Superior temporal gyrus (tissue), 1 donor: Measurements from ENCODE around the gene FEZ2.

Experiments
- DNase-seq: peaks from one replicate; pipeline ENCODE4 v3.0.0-alpha.2; 2016; ENCODE audit errors: extremely low spot score

Gene FEZ2

GRCh38 chr2:36587101-36587500 is 10.9 kb downstream of the FEZ2 start:
- no peak for DNase-seq

- no peak for DNase-seq
Observed at GRCh38 chr2:36586672-36587071, 11.3 kb downstream of the FEZ2 start.

DNA sequence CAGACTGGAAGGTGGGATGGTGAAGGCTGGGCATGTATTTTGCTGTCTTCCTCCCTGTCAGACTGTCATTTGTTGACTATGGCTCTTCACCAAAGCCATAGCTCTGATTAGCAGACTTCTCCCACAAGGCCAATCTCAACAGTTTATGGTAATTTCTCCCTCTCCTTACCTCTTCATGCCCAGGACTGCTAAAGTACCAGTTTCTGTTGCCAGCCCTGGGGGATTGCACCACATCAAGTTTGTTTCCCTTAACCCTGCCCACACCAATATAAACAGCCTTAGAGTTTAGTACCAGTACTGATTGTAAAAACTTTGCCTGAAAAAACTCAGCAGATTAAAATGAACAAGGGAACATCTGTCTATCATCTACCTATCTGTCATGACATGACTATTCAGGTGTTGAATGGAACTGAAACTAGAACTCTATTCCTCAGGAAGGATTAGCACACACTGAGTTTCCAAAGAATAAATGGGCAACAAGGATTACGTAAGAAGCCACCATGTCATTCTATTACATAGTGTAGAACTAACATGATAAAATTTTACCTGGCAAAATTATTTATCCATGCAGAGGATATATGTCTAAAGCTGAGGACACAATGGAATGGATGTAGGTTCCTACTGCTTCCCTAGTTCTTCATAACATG is 13.7 kb downstream of the FEZ2 start:
- no peak for DNase-seq

DNA sequence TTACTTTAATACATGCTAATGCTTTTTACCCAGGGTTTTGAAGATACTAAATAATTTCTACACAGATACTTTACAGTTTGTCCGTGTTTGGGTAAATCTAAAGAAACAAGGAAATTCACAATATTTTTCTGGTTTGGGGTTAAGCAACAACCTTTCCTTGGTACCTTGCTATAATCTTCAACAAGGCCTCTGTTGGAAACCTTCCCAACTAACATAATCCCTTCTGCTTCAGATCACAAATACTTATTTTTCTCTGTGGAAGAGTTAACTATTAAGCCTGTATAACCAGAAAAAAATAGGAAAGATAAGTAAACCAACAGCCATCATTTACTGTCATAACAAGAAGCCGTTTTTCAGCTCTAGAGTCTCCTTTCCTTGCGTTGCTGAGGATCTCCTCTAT is 15.0 kb downstream of the FEZ2 start:
- no peak for DNase-seq

DNA sequence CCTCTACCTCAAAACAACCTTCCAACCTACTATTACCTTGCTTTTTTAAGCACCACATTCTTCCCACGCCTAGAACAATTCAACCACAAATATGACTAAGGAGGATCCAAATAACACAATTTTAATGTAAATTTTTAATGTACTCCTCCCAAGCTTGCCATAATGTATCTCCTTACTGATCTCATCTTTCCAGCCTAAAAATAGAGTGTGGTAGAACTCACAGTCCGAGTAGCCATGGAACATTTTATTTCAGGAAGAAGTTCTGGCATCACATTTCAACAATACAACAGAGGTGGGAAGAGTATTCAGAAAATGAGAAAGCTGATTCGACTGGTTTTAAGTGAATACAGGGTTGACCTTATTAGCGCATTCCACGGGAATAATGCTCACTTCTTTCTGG is 15.4 kb downstream of the FEZ2 start:
- peak; percentile 71 for DNase-seq

DNA sequence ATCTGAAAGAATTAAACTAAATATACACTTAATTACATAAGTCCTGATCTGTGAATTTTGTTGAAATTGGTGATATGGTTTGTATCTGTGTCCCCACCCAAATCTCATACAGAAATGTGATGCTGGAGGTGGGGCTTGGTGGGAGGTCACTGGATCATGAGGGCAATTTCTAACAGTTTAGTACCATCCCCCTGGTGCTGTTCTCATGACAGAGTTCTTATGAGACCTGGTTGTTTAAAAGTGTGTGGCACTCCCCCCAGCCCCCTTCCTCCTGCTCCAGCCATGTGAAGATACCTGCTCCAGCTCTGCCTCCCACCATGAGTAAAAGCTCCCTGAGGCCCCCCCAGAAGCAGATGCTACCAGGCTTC is 18.7 kb downstream of the FEZ2 start:
- no peak for DNase-seq

DNA sequence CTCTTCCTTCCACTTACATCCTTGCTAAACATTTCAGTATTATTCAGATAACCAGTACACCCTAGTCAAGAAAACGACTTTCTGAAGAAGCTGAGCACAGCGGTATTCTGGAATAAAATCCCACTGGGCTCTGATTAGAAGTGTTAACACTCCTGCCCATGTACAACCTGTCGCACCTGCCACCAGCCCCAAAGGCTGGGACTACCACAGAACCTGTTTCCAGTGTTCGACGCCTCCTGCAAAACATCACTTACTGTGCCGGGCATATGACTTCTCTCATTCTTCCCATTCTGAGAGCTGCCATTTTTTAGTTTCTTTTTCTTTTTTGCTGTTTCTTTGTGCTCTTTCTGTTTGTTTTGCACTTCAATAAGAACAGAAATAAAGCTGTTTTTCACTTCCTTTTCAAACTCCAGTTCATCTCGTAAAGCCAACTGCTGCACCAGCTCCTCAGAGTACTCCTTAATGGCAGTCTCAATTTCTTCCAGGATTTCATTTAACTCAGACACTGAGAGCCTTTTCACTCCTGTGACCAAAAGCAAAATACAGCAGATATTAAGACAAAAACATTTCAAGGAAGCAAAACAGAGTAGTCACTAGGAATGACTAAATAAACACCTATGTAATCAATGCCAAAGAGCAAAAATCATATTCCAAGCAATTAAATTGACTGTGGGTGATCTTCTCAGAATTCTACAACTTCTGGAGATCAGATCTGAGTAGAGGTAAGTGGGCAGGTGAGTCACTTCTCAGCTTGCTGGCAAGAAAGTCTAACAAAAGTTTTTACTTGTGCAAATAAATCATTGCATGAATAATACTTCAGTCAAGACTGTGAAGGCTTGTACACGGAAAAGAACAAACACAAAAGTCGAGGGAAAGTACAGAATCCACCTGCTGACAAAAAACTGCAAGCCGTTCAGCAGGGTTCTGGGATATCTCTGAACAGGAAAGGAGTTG is 19.3 kb downstream of the FEZ2 start:
- no peak for DNase-seq

- DNase-seq: no peak
Observed at GRCh38 chr2:36577884-36578283, 20.1 kb downstream of the FEZ2 start.

DNA sequence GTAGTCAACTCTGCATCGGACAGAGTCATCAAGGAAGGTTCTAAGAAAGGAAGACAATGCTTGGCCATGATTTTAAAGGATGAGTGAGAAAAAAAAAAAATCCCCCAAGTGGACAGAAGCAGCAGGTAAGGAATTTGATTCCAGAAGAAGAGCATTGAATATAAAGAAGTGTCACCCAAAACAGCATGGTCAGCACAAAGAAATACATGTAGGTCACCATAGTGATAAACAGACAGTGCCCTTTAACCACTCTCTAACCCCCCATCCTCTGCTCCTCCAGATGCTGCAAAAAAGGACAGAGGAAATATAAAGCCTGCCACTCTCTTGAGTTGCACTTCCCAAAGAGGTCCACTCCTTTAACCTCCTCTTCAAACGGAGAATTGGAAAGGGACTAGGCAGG is 23.4 kb downstream of the FEZ2 start:
- DNase-seq: no peak

GRCh38 chr2:36573165-36573564 is 24.8 kb downstream of the FEZ2 start:
- DNase-seq: no peak

DNA sequence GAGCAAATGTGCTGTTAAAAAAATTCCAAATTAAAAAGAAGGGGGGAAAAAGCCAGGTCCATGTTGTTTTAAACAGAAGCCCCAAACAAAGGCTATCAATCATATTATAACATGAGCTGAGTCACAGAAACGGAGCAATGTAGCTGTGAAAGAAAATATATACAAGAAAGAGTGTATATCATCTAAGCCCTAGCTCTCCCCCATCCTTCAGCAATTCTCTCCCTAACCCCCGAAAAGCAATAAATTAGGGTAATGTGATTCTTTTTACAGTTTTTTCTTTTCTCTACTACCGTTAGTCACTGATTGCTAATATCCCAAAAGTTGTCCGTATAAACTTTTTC is 25.3 kb downstream of the FEZ2 start:
- no peak for DNase-seq

DNA sequence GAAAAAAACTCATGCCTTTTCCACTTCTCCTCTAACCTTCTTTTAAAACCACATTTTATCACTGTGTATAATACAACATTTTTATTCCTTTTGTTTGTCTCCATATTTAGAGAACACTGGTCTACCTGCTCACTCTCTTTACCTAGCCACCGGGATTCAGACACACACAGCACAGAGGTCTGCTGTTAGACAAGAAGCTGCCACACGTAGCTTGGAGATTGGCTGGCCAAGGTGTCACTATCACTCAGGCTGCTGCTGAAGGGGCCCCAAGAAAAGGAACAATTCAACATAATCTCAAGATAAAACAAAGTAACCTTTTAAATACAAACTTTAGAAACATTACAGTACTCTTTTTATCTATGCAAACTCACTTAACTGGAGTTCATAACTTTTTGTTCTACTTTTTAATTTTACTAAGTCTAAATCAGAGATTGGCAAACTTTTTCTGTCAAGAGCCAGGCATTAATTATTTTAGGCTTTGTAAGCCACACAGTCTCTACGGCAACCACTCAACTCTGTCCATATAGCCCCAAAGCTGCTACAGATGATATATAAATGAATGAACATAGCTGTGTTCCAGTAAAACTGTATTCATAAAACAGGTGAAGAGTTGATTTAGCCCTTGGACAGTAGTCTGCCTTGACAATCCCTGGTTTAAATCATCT is 25.8 kb downstream of the FEZ2 start:
- no peak for DNase-seq

DNA sequence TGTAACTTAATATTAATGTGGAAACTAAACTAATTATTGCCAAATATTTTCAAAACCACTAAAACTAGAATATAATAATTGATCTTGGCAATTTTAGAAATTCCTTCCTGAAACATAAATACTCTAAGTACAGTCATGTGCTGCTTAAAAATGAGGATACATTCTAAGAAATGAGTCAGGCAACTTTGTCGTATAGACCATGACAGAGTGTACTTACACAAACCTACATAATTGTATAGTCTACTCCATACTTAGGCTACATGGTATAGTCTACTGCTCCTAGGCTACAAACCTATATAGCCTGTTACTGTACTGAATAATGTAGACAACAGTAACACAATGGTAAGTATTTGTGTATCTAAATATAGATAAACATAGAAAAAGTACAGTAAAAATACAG is 27.6 kb downstream of the FEZ2 start:
- no peak for DNase-seq

DNA sequence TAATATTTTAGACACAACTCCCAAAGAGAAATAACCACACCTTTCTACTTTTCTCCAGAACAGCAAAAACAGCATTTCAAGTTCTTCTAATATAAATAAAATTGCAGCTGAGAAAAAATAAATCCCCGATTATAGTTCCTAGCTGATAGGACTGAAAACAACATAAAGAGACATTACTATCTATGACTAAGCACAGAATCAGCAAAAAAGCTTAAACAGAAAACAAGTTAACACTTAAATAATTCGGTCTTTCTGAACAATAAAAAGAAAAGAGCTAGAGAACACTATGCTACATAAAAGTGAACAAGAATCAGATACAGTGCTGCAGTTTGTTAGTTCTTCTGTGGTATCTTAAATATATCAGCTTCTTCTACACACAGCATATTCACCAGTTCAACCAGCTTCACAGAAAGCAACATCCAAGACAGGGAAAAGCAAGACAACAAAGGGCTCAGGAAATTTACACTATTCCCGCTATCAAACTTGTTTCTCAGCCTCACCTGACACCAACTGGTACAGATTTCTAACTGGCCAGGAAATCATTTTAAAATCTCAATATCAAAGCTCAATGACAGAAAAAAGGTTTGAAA is 28.6 kb downstream of the FEZ2 start:
- peak; percentile 47 for DNase-seq

GRCh38 chr2:36568516-36569246 is 29.3 kb downstream of the FEZ2 start:
- peak; percentile 32 for DNase-seq

- DNase-seq: no peak
Observed at GRCh38 chr2:36567711-36568408, 30.1 kb downstream of the FEZ2 start.

- DNase-seq: no peak
Observed at GRCh38 chr2:36566887-36567286, 31.1 kb downstream of the FEZ2 start.

GRCh38 chr2:36565712-36566111 is 32.3 kb downstream of the FEZ2 start:
- no peak for DNase-seq

DNA sequence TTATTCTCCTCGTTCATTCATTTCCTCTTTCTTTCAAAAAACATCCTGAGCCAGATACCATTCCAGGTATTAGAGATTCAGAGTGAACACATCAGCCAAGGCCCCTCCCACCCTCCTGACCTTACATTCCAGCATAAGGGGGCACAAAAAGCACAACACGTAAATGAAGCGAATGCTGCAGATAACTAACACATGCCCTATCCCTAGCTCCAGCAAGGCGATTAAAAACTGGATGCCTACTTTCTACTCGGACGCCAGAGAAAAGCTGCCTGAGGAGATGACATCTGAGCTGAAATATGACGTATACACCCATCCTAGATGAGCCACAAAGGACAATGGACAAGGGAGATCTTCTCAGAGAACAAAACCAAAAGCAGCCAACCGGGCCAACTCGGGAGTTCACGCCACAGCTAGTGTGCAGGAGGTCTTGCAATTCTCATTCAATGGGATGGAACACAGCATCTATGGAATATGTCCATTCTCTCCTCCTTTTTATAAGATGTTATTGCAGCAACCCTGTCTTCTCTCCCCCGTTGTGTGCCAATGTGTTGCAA is 33.5 kb downstream of the FEZ2 start:
- peak; percentile 75 for DNase-seq

DNA sequence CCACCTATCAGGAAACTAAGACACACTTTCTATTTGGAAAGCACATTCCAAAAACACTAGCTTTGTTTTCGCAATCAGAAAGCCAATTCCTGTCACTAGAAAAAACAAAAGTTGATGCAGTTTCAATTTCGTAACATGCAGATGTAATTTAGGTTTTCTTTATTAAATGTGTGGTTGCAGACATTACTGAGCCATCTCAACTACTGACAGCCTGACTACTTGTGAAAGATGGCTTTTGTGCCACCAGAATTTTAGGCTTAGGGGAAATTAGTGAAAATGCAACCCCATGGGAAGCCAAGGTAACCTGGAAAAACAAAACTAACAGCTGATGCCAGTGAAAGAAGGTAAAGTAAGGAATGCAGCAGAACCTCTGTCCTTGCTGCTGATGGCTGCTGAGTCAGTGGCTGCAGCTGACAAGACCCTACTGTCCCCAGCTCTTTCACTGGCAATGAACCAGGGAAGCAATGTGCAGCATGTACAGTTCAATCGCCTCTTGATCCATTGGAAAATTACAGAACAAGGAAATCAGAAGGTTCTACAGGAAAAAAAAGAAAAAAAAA is 34.9 kb downstream of the FEZ2 start:
- DNase-seq: peak; percentile 68

GRCh38 chr2:36562240-36562639 is 35.7 kb downstream of the FEZ2 start:
- DNase-seq: no peak
